ENCODE results near the gene CST11.

Gene CST11

DNA sequence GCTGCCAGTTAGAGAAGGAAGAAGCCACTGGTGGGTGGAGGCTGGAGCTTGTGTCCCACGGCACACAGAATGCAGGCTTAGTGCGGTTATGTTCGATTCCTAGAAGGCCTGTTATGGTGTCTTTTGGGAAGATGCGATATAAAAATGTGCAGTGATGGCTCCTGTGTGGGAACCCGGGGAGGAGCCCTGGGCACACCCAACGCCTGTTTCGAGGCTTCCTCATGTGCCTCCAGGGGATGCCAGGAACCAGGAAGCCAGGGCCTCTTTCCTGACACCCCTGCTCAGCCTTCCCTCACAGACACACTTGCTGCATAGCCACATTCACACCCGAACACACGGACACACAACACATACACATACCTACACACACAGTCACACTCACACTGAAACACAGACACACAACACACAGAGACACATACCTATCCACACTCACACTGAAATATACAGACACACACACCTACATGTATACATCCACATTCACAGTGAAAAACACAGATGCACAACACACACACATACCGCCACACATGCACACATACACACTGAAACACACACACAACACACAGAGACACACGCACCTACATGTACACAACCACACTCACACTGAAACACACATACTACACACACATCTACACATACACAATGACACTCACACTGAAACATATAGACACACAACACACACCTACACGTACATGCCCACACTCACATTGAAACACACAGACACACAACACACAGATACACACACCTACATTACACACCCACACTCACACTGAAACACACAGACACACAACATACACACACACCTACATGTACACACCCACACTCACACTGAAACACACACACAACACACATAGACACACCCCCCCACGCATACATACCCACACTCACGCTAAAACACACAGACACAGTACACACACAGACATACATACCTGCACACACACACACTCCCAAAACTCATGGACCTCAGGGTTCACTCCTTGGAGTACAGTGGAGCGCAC lies 1.2 kb upstream of the CST11 start:
- DNase-seq (ENCODE audit: low read depth) = no peak

DNA sequence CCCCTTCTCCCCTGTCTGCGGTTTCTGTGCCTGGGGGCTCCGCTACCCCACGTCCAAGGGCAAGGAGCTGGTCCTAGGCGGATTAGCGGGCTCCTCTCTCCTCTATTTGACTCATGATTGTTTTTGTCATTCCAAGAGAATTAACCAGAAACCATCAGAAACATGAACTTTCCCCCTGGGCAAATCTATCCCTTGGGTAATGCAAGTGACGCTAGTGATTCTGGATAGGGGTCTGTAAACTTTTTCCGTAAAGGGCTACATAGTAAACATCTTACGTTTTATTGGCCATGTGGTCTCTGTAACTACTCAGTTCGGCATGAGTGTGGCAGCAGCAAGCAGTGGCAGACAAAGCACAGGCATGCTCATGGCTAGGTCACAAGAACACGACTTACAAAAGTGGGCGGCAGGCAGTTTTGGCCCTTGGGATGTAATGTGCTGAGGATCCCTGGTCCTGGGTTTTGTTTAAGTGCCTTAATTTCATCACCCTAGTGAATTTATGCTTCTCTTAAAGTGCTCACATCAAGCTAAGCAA lies 654 bp downstream of the CST11 start:
- DNase-seq (ENCODE audit: low read depth) = no peak

DNA sequence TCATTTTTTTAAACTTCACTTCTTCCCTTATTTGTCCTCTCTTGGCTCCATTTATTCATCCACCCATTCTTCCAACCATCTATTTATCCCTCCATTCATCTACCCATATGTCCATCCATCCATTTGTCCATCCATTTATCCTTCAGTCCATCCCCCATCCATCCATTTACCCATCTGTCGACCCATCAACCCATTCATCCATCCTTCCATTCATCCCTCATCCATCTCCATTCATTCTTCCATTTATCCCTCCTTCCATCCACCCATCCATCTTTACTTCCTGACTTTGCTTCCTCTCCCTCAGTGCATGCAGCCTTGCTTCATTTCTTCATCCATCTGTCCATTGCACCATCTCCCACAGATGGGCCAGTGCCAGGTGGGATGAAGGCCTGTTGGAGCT lies 1.8 kb downstream of the CST11 start:
- no peak for DNase-seq (ENCODE audit: low read depth)

DNA sequence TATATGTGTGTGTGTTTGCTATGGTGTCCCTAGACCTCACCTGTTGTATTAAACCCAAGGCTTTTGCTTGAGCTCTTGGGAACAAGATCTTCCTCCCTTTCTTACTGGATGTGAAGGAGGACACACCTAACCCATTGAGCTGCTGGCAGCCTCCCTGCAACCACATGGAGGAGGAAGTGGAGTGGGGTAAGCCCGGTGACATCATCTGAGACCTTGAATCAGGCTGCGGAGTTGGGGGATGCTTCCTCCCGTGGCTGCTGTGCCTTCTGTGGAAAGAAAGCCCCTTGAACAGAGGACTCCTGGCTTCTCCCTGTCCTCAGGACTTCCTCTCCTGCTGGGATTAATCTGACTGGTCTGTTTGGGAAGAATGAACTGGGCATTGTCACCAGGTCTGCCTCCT lies 3.3 kb downstream of the CST11 start:
- DNase-seq (ENCODE audit: low read depth) = no peak

DNA sequence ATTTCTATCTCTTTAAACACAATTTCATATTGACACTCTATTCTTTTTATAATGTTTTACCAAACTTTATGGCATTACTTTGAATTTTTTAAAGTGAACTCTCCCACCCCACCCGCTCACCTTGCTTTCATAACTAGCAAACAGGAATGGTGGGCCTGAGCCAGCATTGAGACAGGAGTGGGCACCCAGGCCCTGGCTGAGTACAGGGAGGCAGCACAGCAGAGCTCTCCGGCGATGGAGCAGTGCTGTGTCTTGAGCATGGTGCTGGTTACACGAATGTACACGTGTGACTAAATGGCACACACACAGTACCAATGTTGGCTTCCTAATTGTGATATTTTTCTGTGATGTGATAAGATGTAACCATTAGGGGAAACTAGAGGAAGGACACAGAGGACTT lies 4.5 kb downstream of the CST11 start:
- no peak for DNase-seq (ENCODE audit: low read depth)

DNA sequence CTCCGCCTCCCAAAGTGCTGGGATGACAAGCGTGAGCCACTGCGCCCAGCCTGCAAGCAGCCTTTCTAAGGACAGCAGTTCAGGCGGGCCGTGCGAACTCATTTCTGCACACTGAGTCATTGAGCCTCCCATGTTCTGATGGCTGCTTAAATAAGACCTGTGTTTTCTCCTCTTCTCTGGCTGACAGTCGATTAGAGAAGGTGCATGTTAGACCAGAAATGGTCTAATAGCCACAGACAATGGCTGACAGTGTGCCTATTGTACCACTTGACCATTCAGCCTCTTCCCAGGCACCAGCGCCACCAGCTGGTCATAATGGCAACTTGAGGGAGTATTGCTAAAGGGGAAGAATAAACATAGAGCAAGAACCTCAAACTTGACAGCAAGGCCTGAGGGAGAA lies 6.2 kb downstream of the CST11 start:
- no peak for DNase-seq (ENCODE audit: low read depth)

DNA sequence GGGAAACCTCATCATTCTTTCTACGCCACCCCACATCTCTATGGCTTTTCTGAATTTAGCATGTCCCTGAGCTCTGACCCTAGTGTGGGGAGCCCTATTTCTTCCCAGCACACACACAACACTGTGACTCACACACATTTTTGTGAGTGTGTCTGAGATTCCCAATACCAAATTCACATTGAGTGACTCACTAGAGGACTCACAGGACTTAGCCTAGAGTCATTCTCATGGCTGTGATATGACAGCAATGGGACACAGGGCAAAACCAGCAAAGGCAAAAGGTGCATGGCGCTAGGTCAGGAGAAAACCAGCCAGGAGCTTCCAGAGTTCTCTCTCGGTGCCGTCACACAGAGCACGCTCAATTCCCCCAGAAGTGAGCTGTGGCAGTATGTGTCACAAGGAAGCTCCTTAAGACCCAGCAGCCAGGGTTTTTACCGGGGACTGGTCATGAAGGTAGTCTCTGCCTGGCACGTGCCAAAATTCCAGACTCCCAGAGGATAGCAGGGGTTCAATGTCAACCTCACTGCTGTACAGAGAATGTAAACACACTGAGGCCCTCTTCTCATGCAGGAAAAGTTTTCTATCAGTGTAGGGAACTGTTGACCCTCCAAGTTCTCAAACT lies 7.0 kb downstream of the CST11 start:
- DNase-seq (ENCODE audit: low read depth) = no peak

DNA sequence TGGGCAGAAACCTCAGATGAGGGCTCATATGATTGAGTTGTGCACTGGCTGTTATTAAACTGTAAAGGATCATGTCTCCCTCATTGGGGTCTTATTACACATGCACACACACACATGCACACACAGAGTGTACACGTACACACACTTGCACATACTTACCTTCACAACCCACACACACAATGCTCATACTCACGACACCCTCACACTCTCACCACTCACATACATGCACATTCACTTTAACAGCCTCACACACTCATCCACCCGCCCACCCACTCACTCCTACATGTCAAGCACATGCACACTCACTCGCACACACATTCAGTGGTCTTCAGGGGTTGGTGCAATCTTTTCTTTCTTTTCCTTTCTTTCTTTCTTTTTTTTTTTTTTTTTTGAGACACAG lies 7.8 kb downstream of the CST11 start:
- DNase-seq (ENCODE audit: low read depth) = no peak

DNA sequence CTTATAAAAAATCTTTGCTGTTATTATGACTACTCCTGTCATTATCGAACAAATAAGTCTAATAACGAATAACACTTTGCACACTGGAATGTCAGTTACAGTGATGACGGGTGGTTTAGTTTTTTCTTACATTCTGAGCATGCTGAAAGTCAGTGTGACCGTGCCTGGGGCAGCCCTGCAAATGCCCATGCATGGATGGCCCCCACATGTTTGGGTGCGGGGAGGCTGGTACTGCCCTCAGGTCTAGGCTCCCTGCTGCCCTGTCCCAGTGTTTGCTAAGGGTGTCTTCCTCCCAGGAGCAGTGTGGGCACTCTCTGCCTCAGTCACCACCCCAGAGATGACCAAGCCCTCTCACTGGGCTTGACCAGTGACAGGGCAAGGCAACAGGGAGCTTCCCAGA lies 10.2 kb downstream of the CST11 start:
- no peak for DNase-seq (ENCODE audit: low read depth)

DNA sequence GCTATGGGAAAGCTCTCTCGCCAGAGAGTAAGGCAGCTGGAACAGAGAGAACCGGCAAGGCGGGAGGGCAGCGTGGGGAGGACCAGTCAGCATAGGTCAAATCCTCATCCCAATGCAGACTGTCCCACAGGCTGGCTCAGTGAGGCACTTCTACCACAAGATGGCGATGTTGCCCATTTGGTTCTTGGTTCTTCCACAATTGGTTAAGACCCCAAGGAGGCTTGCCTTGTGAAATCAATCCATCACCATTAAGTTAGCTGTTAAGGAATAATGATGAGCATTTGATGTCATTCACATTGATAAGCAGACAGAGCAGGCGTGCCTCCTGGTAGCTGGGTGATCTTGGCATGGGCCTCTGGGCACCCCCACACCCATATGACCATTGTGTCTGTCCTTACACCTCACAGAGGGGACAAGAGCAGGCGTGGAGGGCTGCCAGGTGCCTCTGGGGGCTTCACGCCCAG lies 10.8 kb downstream of the CST11 start:
- peak; percentile 40 for DNase-seq (ENCODE audit: low read depth)

DNA sequence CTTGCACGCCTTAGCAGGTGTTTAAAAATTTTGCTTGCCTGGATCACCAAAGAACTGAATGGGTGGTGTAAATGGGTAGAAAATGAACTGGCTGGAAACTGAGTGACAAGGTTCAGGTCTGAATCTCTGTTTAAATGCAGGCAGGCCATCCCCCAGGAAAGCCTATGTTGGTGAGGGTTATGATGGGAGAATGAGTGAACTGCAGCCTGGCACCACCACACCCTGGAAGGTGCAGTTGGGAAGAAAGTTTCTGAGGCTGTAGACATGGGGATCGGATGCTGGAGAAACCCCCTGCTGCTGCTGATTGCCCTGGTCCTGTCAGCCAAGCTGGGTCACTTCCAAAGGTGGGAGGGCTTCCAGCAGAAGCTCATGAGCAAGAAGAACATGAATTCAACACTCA lies 12.7 kb downstream of the CST11 start:
- DNase-seq (ENCODE audit: low read depth) = no peak

DNA sequence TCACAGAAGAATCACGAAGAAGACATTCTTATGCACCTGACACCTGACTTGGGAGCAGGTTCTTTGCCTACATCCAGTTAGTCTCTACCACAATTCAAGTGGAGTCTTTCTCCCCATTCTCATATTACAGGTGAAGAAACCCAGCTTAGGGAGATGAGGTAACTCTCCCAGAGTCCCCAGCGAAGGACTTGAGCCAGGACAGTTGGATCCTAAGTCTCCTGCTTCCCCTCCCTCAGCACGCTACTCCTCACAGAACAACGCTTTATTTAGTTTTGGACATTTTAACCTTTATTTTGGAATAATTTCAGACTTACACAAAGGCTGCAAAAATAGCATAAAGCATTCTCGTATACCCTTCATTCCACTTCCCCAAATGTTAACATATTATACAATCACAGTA lies 14.0 kb downstream of the CST11 start:
- no peak for DNase-seq (ENCODE audit: low read depth)

DNA sequence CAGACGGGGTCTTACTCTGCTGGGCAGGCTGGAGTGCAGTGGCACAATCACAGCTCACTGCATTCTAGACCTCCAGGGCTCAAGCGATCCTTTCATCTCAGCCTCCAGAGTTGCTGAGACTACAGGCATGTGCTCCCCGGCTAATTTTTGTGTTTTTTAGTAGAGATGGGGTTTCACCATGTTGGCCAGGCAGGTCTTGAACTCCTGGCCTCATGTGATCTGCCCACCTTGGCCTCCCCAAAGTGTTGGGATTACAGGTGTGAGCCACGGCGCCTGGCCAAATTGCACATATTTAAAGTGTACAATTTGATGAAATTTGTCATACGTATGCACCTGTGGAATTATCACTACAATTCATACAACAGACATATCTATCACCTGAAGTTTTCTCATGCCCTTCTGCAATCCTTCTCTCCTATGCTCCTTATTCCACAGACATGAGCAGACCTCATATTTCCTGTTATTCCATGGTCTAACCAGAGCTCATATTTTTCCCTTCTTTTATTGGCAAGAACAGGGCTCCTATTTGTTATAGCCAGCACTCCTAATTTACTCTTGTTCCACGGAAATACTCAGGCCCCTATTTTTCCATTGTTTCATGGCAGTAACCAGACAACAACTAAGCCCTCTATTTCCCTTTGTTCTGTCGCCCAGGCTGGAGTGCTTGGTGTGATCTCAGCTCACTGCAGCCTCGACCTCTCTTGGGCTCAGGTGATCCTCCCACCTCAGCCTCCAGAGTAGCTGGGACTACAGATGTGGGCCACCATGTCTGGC lies 15.4 kb downstream of the CST11 start:
- DNase-seq (ENCODE audit: low read depth) = no peak

DNA sequence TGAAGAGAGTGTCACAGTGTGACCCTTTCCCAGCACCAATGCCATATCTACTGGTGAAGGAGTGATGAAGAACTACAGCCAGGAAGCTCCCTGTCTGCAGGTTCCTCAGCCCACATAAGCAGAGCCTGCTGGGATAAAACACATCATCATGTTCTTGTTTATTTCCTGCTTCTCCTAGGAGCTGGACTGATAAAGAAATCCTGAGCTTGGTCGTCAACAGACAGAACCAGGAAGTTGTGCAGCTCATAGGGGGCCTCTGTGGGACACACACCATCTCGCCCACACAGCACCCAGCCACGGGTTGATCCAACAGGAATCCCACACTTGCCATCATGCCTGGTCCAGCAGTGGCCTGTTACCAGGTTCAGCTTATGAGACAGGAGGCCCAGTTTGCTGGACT lies 16.0 kb downstream of the CST11 start:
- no peak for DNase-seq (ENCODE audit: low read depth)

DNA sequence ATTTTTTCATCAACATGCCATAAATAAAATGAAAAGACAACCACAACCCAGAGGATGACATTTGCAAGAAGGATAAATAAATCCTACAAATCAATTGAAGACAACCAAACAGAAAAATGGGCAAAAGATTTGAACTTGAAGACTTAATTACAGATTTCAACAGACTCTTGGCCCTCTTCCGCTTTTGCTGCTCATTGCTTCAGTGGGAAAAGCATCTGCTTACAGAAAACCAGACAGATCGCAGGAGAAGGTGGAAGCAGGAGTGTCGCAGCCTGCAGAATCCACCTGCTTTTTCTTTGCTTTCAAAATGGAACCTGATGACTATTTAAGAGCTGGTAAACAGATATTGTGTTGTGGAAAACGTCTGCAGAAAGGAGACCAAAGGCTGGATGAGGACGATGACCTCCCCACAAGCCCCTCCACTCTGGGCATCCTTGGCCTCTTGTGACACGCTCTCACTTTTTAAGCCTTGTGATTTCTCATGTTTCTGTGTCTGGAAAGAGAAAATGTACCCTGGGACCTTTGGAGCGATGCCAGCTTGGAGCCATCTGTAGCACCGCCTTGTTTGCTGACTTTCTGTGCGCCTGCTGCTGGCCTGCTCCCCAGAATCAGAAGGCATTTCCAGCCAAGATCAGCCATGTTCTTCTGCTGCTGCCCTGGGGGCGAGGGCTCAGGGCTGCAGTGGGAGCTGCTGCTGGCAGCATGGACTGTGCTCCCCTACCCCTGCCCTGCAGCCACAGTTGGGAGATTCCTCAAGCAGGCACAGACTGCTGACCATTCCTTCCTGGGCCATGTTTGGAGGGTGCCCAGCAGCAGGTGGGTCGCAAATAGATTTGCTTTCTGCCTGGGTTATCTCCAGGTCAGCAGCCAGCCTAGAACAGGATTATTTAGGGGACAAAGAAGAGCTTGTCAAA lies 16.8 kb downstream of the CST11 start:
- no peak for DNase-seq (ENCODE audit: low read depth)

DNA sequence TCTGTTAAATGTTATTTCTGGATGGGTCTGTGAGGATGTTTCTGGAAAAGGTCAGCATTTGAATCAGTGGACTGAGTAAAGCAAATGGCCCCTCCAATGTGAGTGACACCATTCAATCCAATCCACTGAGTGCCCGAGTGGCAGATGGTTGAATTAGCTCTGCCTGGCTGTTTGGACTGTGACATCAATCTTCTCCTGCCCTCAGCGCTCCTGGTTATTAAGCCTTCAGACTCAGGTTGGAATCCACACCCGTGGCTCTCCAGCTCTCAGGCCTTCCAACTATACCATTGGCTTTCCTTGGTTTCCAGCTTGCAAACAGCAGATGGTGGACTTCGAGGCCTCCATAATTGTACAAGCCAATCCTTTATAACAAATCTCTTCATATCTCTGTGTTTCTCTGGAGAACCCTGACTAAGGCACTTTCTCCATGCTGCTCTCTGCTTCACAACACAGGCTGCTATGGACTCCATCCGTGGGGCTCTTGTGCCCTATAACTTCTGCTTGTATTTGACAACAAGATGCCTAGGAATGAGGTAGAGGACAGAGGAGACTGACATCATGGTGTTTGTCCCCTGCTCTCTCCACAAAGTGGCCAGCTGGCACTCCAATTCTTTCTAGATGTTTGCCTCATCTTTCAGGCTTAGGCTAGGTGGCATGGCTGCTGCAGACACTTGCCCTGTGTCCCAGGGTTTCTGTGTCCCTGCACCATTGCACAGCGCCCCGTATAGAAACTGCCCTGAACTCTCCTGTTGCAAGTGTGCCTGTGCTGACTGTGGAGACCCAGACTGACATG lies 18.0 kb downstream of the CST11 start:
- no peak for DNase-seq (ENCODE audit: low read depth)

DNA sequence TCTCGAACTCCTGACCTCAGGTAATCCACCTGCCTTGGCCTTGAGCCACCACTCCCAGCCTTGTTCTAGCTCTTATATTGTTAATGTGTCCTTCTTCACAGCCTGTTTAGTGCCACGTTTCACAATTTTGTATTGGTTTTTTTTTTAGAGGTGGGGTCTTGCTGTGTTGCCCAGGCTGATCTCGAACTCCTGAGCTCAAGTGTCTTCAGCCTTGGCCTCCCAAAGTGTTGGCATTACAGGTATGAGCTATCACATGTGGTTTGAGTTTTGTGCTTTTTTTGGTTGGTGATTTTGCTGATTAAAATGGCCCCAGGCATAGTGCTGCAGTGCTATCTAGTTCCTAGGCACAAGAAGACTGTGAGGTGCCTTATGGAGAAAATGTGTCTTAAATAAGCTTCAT lies 19.0 kb downstream of the CST11 start:
- DNase-seq (ENCODE audit: low read depth) = no peak

DNA sequence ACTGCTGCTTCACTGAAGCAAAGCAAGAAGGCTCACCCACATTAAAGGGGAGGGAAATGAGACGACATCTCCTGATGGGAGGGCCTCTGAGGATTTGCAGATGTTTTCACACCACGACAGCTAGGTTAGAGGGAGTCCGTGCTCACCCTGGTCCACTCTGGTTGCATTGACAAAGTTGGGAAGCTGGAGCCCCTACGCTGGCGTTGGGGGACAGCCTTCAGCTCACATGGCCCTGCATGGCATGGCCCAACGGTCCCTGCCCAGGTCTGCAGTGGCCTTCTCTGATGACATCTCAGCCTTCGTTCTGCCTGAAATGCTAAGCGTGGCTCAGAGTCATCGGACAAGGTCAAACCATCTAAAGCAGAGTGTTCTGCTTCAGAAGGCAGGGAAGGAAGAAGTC lies 27.5 kb downstream of the CST11 start:
- DNase-seq (ENCODE audit: low read depth) = no peak

DNA sequence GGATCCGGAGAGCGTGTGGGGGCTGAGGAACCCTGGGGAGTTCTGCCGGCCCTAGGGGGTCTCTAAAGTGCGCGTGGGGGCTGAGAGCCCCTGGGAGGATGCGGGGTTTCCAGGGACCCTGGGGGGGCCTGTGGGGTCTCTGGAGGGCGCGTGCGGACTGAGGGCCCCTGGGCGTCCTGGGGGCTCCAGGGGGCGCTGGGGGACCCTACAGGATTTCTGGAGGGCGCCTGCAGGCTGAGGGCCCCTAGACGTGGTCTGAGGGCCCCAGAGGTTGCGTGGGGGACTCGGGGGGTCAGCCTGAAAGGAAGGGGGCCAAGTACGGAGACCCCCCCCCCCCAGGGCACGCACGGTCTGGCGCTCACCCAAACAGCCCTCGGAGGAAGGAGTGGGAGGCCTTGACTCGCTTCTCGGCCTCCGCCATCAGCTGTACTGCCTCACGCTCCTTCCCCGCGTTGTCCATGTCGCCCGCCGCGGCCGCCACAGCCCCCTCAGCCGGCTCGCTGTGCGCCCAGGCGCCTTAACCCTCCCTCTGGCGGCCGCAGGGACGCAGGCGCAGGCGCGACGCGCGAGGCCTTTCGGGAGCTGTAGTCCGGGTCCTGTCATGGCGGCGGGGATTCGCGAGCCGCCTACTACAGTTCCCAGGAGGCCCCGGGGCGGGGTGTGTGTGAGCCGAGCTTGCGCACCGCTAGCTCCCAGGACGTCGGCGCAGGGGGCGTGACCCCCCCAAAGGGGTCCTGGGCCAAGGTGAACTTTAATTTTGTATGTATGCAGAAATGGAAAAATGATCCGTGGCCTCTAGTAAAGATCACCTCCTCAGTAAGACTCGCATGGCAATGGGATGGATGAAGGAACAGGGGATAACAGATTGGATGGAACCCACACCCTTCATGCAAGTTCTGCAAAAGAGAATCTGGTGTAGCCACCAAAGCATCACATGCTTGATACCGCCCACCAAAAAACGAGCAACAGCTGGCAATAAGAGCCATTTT lies 31.4 kb downstream of the CST11 start, which contains the start of gene NAPB:
TSS of gene NAPB (minus strand) at position 546 of the 989 bp plus-strand sequence. CDS start at position 460, 86 bp downstream.
- peak; percentile 89 for DNase-seq (ENCODE audit: low read depth)
